Measurements from ENCODE around the gene GAST.

The GAST gene

DNA sequence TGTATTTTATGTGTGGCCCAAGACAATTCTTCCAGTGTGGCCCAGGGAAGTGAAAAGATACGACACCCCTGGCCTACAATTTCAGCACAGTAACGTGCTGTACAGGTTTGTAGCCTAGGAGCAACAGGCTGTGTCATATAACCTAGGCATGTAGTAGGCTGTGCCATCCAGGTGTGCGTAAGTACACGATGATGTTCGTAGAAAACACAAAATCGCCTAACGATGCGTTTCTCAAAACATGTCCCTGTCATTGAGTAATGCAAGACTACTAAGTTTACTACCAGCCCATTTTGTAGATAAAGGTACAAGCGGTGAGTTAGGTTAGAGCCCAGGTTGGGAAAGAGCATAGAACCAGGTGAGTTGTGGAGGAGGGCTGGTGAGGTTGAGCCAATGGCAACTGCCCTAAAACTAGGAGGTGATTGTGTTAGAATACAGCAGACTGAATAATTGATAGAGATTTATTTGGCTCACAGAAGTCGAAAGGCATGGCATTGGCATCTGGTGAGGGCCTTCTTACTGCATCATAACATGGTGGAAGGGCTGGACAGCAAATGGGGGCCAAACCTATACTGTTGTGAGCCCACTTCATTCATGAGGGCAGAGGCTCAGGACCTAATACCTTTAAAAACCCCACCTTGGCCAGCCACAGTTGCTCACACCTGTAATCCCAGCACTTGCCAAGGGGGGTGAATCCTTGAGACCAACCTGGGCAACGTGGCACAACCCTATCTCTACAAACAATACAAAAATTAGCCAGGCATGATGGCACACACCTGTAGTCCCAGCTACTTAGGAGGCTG lies 19.2 kb upstream of the GAST start:
- H3K9me3 ChIP-seq (ENCODE audit: low read length), result no peaks in the 10 kb centered on the region
- H4K20me1 ChIP-seq (ENCODE audit: insufficient read depth, low read length), result no peaks in the 10 kb centered on the region
- no peak overlapping the region for H3K4me3 ChIP-seq (ENCODE audit: low read depth, low read length, poor library complexity, severe bottlenecking)
- no peak overlapping the region for H3K27ac ChIP-seq (ENCODE audit: low read depth, low read length, poor library complexity, severe bottlenecking)
- peaks cover 15% of the 10 kb centered on the region for H3K4me1 ChIP-seq (ENCODE audit: insufficient read depth, low read length, severe bottlenecking)
- peaks cover 23% of the 10 kb centered on the region; the same call in 1 of the 2 replicates for H3F3A ChIP-seq (ENCODE audit: insufficient read depth, low read length)
- no peaks in the 10 kb centered on the region for H3K27me3 ChIP-seq (ENCODE audit: insufficient read depth, low read length)
- H2AFZ ChIP-seq (ENCODE audit: low read length), result no peak overlapping the region
- no peak overlapping the region for H3K9ac ChIP-seq (ENCODE audit: low read length)
- H3K79me2 ChIP-seq (ENCODE audit: insufficient read depth, low read length), result no peaks in the 10 kb centered on the region
- no peak for TF ChIP-seq EZH2 (IDR thresholded peaks at IDR 0.05; ENCODE audit: borderline replicate concordance, low read length)
- TF ChIP-seq, protein P1, sequence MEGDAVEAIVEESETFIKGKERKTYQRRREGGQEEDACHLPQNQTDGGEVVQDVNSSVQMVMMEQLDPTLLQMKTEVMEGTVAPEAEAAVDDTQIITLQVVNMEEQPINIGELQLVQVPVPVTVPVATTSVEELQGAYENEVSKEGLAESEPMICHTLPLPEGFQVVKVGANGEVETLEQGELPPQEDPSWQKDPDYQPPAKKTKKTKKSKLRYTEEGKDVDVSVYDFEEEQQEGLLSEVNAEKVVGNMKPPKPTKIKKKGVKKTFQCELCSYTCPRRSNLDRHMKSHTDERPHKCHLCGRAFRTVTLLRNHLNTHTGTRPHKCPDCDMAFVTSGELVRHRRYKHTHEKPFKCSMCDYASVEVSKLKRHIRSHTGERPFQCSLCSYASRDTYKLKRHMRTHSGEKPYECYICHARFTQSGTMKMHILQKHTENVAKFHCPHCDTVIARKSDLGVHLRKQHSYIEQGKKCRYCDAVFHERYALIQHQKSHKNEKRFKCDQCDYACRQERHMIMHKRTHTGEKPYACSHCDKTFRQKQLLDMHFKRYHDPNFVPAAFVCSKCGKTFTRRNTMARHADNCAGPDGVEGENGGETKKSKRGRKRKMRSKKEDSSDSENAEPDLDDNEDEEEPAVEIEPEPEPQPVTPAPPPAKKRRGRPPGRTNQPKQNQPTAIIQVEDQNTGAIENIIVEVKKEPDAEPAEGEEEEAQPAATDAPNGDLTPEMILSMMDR (IDR thresholded peaks at IDR 0.05; ENCODE audit: low read length), result no peak
- H3K4me2 ChIP-seq (ENCODE audit: low read length), result no peak overlapping the region
- H3K36me3 ChIP-seq (ENCODE audit: insufficient read depth, low read length), result peaks cover 55% of the 10 kb centered on the region
- no peaks in the 10 kb centered on the region for H3K9me2 ChIP-seq (ENCODE audit: low read depth, low read length)

DNA sequence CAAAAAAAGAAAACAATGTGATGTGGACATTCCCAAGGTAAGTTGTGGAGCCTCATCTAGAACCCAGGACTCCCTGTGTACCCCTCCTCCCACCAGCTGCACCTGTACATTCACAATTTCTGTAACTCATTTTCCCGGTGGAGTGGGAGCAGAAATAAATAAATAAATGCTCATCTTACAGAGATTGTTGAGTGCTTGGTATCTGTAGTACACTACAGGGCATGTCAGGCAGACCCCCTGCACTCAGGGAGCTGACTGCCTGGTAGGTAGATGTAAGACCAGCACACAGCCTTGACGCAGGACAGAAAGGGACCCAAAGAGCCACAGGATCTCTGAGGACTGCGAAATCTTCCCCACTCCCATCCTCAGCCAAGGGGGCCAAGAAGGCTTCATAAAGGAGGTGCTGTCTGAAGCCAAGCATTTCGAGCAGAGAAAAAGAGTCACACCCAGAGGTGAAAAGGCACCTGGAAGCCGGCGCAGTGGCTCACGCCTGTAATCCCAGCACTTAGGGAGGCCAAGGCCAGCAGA lies 16.9 kb upstream of the GAST start:
- Histone ChIP-seq H3K36me3 (ENCODE audit: insufficient read depth, low read length) (peaks cover 45% of the 10 kb centered on the region), H3K9me3 (ENCODE audit: low read length) (no peaks in the 10 kb centered on the region), H2AFZ (ENCODE audit: low read length) (no peak overlapping the region), H3F3A (ENCODE audit: insufficient read depth, low read length) (peaks cover 20% of the 10 kb centered on the region; the same call in 1 of the 2 replicates), H3K27me3 (ENCODE audit: insufficient read depth, low read length) (no peaks in the 10 kb centered on the region), H3K4me2 (ENCODE audit: low read length) (no peak overlapping the region), H3K4me3 (ENCODE audit: low read depth, low read length, poor library complexity, severe bottlenecking) (no peak overlapping the region), H3K79me2 (ENCODE audit: insufficient read depth, low read length) (no peaks in the 10 kb centered on the region), H3K27ac (ENCODE audit: low read depth, low read length, poor library complexity, severe bottlenecking) (no peak overlapping the region), H3K9ac (ENCODE audit: low read length) (no peak overlapping the region), H4K20me1 (ENCODE audit: insufficient read depth, low read length) (no peaks in the 10 kb centered on the region), H3K9me2 (ENCODE audit: low read depth, low read length) (no peaks in the 10 kb centered on the region), H3K4me1 (ENCODE audit: insufficient read depth, low read length, severe bottlenecking) (peaks cover 5% of the 10 kb centered on the region)
- TF ChIP-seq, protein P1 (IDR thresholded peaks at IDR 0.05; ENCODE audit: low read length), result no peak
- TF ChIP-seq EZH2 (IDR thresholded peaks at IDR 0.05; ENCODE audit: borderline replicate concordance, low read length), result no peak

DNA sequence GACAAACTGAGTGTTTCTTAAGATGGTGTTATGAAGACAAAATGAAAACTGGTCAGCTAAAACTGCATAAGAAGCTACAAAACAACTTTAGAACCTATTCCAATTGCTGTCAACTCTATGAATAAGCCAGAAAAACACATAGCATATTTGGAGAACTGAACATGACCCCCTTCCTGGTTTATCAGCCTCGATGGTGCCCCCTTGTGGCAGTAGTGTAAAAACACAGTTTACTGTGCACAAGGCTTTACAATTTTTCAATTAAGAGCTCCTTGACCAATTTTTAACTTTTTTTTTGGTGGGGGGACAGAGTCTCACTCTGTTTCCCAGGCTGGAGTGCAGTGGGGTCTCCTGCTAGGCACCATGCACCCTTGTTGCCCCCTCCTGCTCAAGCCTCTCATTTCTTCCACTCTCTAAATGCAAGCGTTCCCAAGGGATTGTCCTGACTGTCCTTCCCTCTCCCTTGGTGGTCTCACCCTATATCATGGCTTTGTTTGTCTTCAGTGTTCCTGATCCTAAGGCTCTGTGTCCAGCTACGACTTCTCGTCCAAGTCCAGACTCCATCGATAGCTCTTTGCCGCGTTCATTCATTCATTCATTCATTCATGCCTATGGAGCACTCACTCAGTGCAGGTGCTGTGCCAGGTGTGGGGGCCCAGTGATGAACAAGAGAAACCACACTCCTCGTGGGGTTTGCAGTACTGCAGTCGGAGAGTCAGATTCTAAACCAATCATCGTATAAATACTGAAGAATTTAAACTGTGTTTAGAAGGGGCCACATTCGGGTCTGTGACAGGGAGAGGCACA lies 16.0 kb upstream of the GAST start:
- Histone ChIP-seq H2AFZ (ENCODE audit: low read length) (no peak overlapping the region), H3K4me2 (ENCODE audit: low read length) (no peak overlapping the region), H3K4me1 (ENCODE audit: insufficient read depth, low read length, severe bottlenecking) (no peaks in the 10 kb centered on the region), H3K9ac (ENCODE audit: low read length) (no peak overlapping the region), H4K20me1 (ENCODE audit: insufficient read depth, low read length) (no peaks in the 10 kb centered on the region), H3F3A (ENCODE audit: insufficient read depth, low read length) (peaks cover 20% of the 10 kb centered on the region; the same call in 1 of the 2 replicates), H3K9me3 (ENCODE audit: low read length) (no peaks in the 10 kb centered on the region), H3K9me2 (ENCODE audit: low read depth, low read length) (no peaks in the 10 kb centered on the region), H3K36me3 (ENCODE audit: insufficient read depth, low read length) (peaks cover 36% of the 10 kb centered on the region), H3K27me3 (ENCODE audit: insufficient read depth, low read length) (no peaks in the 10 kb centered on the region), H3K27ac (ENCODE audit: low read depth, low read length, poor library complexity, severe bottlenecking) (no peak overlapping the region), H3K79me2 (ENCODE audit: insufficient read depth, low read length) (no peaks in the 10 kb centered on the region), H3K4me3 (ENCODE audit: low read depth, low read length, poor library complexity, severe bottlenecking) (no peak overlapping the region)
- TF ChIP-seq, protein P1 (IDR thresholded peaks at IDR 0.05; ENCODE audit: low read length), result peak; percentile 90
- TF ChIP-seq EZH2 (IDR thresholded peaks at IDR 0.05; ENCODE audit: borderline replicate concordance, low read length), result no peak

Data from OCI-LY1 (cell line).